ENCODE results near the gene PACSIN3.

Gene PACSIN3

DNA sequence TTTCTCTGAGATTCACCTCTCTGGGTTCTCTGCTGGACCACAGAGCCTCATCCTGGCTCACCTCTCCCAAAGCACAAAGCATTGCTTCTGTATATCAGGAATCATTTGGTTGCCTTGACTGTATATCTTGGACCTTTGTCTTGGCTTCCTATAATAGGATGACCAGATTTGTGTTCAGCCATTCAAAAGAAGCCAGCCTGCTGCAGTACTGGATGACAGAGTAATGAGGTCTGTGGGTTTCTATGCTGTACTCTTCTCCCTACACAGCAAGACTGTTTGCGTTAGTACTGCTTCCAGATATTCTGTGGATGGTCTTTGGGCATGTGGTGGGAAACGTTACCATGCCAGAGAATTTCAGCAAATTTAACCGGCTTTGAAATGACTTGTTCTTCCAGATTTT lies 49.3 kb downstream of the PACSIN3 start:
- CTCF ChIA-PET = no interaction called here
- POLR2A ChIA-PET (ENCODE audit: low non-redundant PET) = no interaction called here
- DNase-seq (ENCODE audit: low spot score) = no peak
- H3K27ac ChIP-seq = no peak overlapping the region
- TF ChIP-seq, protein P1, sequence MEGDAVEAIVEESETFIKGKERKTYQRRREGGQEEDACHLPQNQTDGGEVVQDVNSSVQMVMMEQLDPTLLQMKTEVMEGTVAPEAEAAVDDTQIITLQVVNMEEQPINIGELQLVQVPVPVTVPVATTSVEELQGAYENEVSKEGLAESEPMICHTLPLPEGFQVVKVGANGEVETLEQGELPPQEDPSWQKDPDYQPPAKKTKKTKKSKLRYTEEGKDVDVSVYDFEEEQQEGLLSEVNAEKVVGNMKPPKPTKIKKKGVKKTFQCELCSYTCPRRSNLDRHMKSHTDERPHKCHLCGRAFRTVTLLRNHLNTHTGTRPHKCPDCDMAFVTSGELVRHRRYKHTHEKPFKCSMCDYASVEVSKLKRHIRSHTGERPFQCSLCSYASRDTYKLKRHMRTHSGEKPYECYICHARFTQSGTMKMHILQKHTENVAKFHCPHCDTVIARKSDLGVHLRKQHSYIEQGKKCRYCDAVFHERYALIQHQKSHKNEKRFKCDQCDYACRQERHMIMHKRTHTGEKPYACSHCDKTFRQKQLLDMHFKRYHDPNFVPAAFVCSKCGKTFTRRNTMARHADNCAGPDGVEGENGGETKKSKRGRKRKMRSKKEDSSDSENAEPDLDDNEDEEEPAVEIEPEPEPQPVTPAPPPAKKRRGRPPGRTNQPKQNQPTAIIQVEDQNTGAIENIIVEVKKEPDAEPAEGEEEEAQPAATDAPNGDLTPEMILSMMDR (conservative IDR thresholded peaks at IDR 0.05; ENCODE audit: low read depth) = no peak

GRCh38 chr11:47136327-47136726 lies 49.9 kb downstream of the PACSIN3 start:
- POLR2A ChIA-PET (ENCODE audit: low non-redundant PET) = no interaction called here

GRCh38 chr11:47132981-47133380 lies 53.3 kb downstream of the PACSIN3 start:
- DNase-seq (ENCODE audit: low spot score) = no peak
- ChIA-PET POLR2A (ENCODE audit: low non-redundant PET) (no interaction called here), CTCF (interaction anchor here (1.2 kb wide), 1 partner anchor 28 kb away, joined by 5 read pairs; no protein-coding TSS in a partner anchor)
- no peak overlapping the region for H3K27ac ChIP-seq
- TF ChIP-seq, protein P1 (conservative IDR thresholded peaks at IDR 0.05; ENCODE audit: low read depth) = no peak

More at GRCh38 chr11:47136327-47136726, 49.9 kb downstream of the PACSIN3 start:
- CTCF ChIA-PET = no interaction called here
- no peak for DNase-seq (ENCODE audit: low spot score)
- TF ChIP-seq, protein P1 (conservative IDR thresholded peaks at IDR 0.05; ENCODE audit: low read depth) = no peak
- no peak overlapping the region for H3K27ac ChIP-seq

DNA sequence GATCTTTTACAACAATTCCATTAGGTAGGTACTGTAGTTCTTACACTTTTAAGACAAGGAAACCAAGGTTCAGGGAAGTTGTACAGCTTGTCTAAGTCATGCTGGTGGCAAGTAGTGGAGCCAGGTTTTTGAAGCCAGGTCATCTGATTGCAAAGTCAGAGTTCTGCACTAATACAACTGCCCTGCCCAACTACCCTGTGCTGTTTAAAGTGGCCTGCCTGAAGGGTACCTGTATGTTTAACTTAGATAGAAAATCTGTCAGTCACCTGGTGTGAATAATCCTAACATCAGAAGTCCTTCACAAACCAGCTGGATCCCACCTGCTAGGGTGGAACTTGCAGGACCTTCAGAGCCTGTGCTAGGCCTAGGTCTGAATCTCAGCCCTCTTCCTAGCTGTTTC lies 53.7 kb downstream of the PACSIN3 start:
- no peak for DNase-seq (ENCODE audit: low spot score)
- ChIA-PET POLR2A (ENCODE audit: low non-redundant PET) (interaction anchor here (0.6 kb wide), 1 partner anchor 25 kb away, joined by 3 read pairs; no protein-coding TSS in a partner anchor), CTCF (interaction anchor here (1.2 kb wide), 1 partner anchor 28 kb away, joined by 5 read pairs; no protein-coding TSS in a partner anchor)
- no peak overlapping the region for H3K27ac ChIP-seq
- TF ChIP-seq, protein P1 (conservative IDR thresholded peaks at IDR 0.05; ENCODE audit: low read depth) = no peak

GRCh38 chr11:47131136-47131535 lies 55.1 kb downstream of the PACSIN3 start:
- POLR2A ChIA-PET (ENCODE audit: low non-redundant PET) = no interaction called here
- CTCF ChIA-PET = interaction anchor here (0.6 to 1.2 kb wide), 2 partner anchors 22 to 251 kb away, joined by 3 read pairs; no protein-coding TSS in a partner anchor
- TF ChIP-seq, protein P1 (conservative IDR thresholded peaks at IDR 0.05; ENCODE audit: low read depth) = no peak
- no peak overlapping the region for H3K27ac ChIP-seq
- DNase-seq (ENCODE audit: low spot score) = no peak

DNA sequence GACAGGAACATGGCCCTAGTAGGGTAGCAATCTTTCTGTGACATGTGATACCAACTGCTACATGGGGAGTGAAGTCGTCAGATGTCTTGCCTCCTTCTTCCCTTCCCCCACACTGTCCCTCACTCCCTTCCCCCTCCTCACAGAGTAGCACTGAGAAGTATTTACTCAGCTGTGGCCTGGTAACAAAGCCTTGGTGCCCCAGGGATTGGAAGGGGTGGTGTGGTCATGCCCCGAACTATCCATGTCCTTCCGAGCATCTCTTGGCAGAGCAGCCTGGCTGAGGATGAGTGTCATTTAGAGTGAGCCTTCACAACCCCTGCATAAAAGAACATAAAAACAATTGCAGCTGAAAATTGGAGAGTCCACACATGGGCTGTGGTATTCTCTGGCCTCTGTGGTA lies 55.7 kb downstream of the PACSIN3 start:
- no peak overlapping the region for H3K27ac ChIP-seq
- ChIA-PET POLR2A (ENCODE audit: low non-redundant PET) (no interaction called here), CTCF (interaction anchor here (1.2 kb wide), 1 partner anchor 22 kb away, joined by 3 read pairs; no protein-coding TSS in a partner anchor)
- no peak for DNase-seq (ENCODE audit: low spot score)
- TF ChIP-seq, protein P1 (conservative IDR thresholded peaks at IDR 0.05; ENCODE audit: low read depth) = no peak
